CD4-positive, alpha-beta T cell treated with Interleukin-17A for 1 hour (primary cell): ENCODE data around the gene NAIF1.
"Not testable (repeated sequence)": the region's sequence is repeated elsewhere in the genome, so short reads cannot be mapped to it uniquely, and the experiment has no call there.

Source experiments
- DNase-seq: peaks from one replicate; pipeline ENCODE4 v3.0.0-alpha.2; 2020

NAIF1 gene

DNA sequence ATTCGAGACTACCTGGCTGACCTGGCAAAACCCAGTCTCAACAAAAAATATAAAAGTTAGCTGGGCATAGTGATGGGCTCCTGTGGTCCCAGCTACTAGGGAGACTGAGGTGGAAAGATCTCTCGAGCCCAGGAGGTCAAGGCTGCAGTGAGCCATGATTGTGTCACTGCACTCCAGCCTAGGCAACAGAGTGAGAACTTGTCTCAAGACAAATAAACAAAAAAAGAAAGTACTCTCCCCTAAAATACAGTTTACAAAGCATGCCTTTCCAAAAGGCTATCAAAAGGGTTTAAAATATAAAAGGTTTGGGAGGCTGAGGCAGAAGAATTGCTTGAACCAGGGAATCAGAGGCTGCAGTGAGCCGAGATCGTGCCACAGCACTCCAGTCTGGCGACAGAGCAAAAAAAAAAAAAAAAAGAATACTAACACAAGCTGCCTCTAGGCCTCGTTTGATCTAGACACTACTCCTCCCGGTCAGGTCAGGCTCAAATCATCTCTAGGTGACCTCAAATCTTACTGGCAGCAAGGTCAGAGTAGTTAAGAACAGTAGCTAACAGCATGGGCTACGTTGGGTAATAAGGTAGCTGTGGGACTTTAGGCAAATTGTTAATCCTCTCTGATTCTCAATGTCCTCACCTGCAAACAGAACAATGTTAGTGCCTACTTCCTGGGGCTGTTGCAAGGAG, 9.3 kb downstream of the NAIF1 start:
- no peak for DNase-seq

GRCh38 chr9:128056887-128057723, 10.0 kb downstream of the NAIF1 start:
- no peak for DNase-seq

DNA sequence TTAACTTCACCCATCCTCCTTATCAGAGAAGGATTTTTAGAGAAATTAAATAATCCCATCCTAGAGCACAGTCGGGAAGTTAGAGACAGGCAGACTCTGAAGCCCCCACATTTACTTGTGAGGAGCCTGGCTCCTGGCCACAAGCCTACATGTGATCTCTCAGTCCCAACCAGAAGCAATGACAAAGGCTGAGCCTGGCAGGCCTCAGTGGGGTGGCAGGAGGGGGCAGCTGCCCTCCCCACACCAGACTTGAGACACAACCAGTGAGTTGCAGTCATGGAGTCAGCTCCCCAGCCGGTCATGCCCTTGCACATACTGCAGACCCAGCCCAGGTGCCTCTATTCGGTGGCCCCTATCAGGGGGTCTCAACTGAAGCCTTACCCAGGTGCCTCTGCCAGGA, 11.0 kb downstream of the NAIF1 start:
- no peak for DNase-seq

- no peak for DNase-seq
Measured at GRCh38 chr9:128055344-128056040, 11.6 kb downstream of the NAIF1 start.

- DNase-seq: no peak
Measured at GRCh38 chr9:128054087-128054486, 13.0 kb downstream of the NAIF1 start.

- DNase-seq: peak; percentile 33
Measured at GRCh38 chr9:128053560-128053959, 13.6 kb downstream of the NAIF1 start.

DNA sequence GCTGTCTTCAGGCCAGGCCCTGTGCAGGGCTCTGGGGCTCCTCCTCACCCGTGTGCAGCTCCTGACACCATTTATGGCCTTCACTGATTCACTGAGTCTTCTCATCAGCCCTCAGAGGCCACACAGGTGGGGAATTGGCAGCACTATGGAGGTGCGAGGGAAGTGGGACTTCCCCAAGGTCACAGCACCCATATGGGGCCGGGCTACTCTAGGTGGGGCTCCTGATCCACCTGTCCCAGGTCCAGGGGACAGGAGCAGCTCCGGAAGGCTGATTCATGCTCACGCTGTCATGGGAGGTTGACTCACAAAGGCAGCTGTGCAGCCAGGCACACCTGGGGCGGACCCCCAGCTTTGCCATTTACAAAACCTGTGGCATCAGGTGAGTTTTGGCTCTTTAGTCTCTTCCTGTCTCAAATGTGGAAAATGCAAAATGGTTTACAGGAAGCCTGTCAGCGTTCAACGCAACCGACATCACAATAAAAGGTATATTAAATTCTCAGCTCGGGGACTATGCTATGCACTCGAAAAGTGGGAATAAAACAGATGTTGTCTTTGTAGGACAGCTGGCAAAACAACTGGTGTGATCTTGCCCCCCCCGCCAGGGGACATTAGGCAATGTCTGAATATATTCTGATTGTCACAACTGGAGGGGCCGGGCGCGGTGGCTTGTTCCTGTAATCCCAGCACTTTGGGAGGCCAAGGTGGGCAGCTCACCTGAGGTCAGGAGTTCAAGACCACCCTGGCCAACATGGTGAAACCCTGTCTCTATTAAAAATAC, 15.0 kb downstream of the NAIF1 start:
- no peak for DNase-seq

- no peak for DNase-seq
Measured at GRCh38 chr9:128049843-128050242, 17.3 kb downstream of the NAIF1 start.

GRCh38 chr9:128048663-128049062, 18.5 kb downstream of the NAIF1 start:
- DNase-seq: no peak

DNA sequence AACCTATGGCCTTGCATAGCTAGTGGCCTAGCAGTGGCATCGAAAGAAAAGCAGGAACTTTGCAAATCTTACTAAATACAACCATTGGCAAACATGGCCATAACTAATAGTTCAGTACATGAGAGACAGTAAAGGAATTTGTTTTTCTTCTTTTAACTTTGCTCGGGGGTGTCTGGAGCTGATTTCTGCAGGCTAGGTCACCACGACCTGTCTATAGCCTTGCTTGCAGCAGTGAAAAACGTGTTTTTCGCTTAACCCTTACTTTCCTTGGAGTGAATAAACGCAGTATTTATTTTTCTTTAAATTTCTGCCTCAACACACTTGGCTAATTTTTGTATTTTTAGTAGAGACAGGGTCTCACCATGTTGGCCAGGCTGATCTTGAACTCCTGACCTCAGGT, 19.9 kb downstream of the NAIF1 start:
- no peak for DNase-seq

- DNase-seq: no peak
Measured at GRCh38 chr9:128045831-128046230, 21.3 kb downstream of the NAIF1 start.

DNA sequence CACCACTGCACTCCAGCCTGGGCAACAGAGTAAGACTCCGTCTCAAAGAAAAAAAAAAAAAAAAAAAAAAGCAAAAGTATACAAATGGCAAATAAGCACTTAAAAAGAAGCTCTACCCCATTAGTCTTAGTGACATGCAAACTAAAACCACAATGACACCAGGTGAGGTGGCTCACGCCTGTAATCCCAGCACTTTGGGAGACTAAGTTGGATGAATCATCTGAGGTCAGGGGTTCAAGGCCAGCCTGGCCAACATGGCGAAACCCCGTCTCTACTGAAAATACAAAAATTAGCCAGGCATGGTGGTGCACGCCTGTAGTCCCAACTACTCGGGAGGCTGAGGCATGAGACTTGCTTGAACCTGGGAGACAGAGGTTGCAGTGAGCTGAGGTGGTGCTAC, 21.7 kb downstream of the NAIF1 start:
- not testable (repeated sequence) for DNase-seq

GRCh38 chr9:128043467-128043868, 23.7 kb downstream of the NAIF1 start:
- DNase-seq: no peak

GRCh38 chr9:128042043-128042442, 25.1 kb downstream of the NAIF1 start:
- DNase-seq: no peak

- DNase-seq: not testable (repeated sequence)
Measured at GRCh38 chr9:128040783-128041182, 26.3 kb downstream of the NAIF1 start.

GRCh38 chr9:128036522-128036921, 30.6 kb downstream of the NAIF1 start:
- not testable (repeated sequence) for DNase-seq

- peak; percentile 86 for DNase-seq
Measured at GRCh38 chr9:128034821-128035652, 32.1 kb downstream of the NAIF1 start.

DNA sequence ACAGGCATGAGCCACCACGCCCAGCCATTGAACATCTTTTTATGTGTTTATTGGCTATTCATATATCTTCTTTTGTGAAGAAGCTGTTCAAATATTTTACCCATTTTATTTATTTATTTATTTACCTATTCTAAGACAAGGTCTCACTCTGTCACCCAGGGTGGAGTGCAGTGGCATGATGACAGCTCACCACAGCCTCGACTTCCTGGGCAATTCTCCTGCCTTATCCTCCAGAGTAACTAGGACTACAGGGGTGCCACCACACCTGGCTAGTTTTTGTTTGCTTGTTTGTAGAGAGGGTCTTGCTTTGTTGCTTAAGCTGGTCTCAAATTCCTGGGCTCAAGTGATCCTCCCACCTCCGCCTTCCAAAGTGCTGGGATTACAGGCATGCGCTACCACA, 33.5 kb downstream of the NAIF1 start:
- no peak for DNase-seq

DNA sequence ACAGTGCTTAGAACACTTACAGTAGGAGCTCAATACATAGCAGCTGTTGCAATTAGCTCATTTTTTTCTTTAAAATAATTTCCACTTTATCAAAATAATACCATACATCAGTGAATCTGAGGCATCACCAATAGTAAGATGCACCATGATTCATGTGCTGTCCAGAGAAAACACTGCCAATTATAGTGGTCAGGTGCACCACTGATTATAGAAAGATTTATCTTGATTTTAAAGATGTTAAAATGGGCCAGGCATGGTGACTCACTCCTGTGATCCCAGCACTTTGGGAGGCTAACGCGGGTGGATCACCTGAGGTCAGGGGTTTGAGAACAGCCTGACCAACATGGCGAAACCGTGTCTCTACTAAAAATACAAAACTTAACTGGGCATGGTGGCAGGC, 39.4 kb downstream of the NAIF1 start:
- DNase-seq: no peak

GRCh38 chr9:128026773-128027541, 40.2 kb downstream of the NAIF1 start:
- peak; percentile 73 for DNase-seq

GRCh38 chr9:128026255-128026772, 40.8 kb downstream of the NAIF1 start:
- DNase-seq: peak; percentile 93
